ENCODE data around the gene BRSK2. TPM values are rescaled to one million over a fixed set of nuclear protein-coding genes. Genes with fewer than 3 reads are reported as not detected.

The BRSK2 gene
- total and polyA plus RNA-seq, 2 of the 4 experiments (the other 2 are of a cell fraction): 0.18 to 0.62 TPM

GRCh38 chr11:1497600-1497999 lies 107.9 kb downstream of the BRSK2 start:
- Histone ChIP-seq H3K4me3 (ENCODE audit: insufficient read depth, low read depth, low read length) (no peak overlapping the region), H3K56ac (ENCODE audit: extremely low read depth, insufficient read depth, low read length) (no peak overlapping the region), H3K79me1 (ENCODE audit: low read depth in 1 of 2, low read length in 2 of 2) (peaks cover 42 to 70% of the 10 kb centered on the region in 2 experiments), H3K23ac (ENCODE audit: low read depth, low read length) (no peak overlapping the region), H2AFZ (replicated peaks; ENCODE audit: low read length, poor library complexity) (no peak overlapping the region), H4K91ac (ENCODE audit: insufficient read depth, low read depth, low read length) (no peak overlapping the region), H2BK15ac (ENCODE audit: low read depth, low read length) (no peak overlapping the region), H3K9ac (ENCODE audit: low read depth, low read length) (no peak overlapping the region), H2BK120ac (ENCODE audit: low read depth, low read length) (no peak overlapping the region), H3K36me3 (ENCODE audit: control insufficient read depth, insufficient read depth, low read length) (peaks cover 4% of the 10 kb centered on the region), H2AK5ac (ENCODE audit: low read depth, low read length) (no peak overlapping the region), H4K20me1 (ENCODE audit: insufficient read depth, low read length) (peaks cover 78% of the 10 kb centered on the region), H3K4me1 (ENCODE audit: control insufficient read depth, insufficient read depth, low read length) (no peaks in the 10 kb centered on the region), H3K27me3 (ENCODE audit: control insufficient read depth, insufficient read depth, low read length) (no peaks in the 10 kb centered on the region), H2BK20ac (ENCODE audit: low read depth, low read length) (no peak overlapping the region), H3K4me2 (ENCODE audit: low read depth, low read length) (no peak overlapping the region), H3K27ac (ENCODE audit: insufficient read depth, low read length) (no peak overlapping the region), H4K8ac (ENCODE audit: low read depth in 2 of 2, low read length in 2 of 2) (no peak overlapping the region), H3K18ac (ENCODE audit: low read depth, low read length) (no peak overlapping the region), H3K4ac (ENCODE audit: low read depth, low read length) (no peak overlapping the region), H3K14ac (replicated peaks; ENCODE audit: low read depth, low read length) (no peak overlapping the region), H2AK9ac (replicated peaks; ENCODE audit: low read depth, low read length, poor library complexity) (no peak overlapping the region), H2BK5ac (ENCODE audit: low read depth, low read length, poor library complexity, severe bottlenecking) (no peak overlapping the region), H4K5ac (ENCODE audit: low read depth, low read length) (no peak overlapping the region), H3K9me3 (ENCODE audit: control insufficient read depth, insufficient read depth, low read length) (no peaks in the 10 kb centered on the region), H3K9me1 (ENCODE audit: insufficient read depth, low read length) (peaks cover 17% of the 10 kb centered on the region)
- 100% methylated on average over 3 of the region's 5 CpGs; no CpG with 5 or more reads in 1 of the 2 experiments for WGBS, 2 experiments (ENCODE audit: extremely low coverage in 2 of 2, insufficient read length in 1 of 2)
- ChIA-PET POLR2A (ENCODE audit: unreplicated experiment) (no interaction called here), CTCF (no interaction called here)
- TF ChIP-seq CHD1 (IDR thresholded peaks at IDR 0.05; ENCODE audit: low read depth, low read length) (no peak), RAD21 (IDR thresholded peaks at IDR 0.05; ENCODE audit: low read length) (no peak), MXI1 (IDR thresholded peaks at IDR 0.05; ENCODE audit: borderline replicate concordance, low read depth, low read length) (no peak)
- in situ Hi-C loops (cut with MboI; ENCODE audit: low sequenced_read_pairs): no loop called here
- no TSS peak for BruUV-seq (replicated peaks)
- intact Hi-C loops (cut with micrococcal nuclease): no loop called here
- no peak for ATAC-seq (ENCODE audit: low read depth)
- dilution Hi-C loops (cut with HindIII; ENCODE audit: low sequenced_read_pairs, unreplicated experiment): no loop called here
- DNase-seq: no peak

All from IMR-90 (cell line).